ENCODE data around the gene PLPPR1.

GRCh38 chr9:101173907-101174306 is 145.4 kb downstream of the PLPPR1 start:
- TF ChIP-seq CTCF (conservative IDR thresholded peaks at IDR 0.05; ENCODE audit: low read length) (no peak), EZH2phosphoT487 (IDR thresholded peaks at IDR 0.05; ENCODE audit: borderline replicate concordance) (no peak)

Data from Loucy (cell line).